HepG2 (cell line): Measurements from ENCODE around the gene TSPYL1.

Experiments
- NFIC ChIP-seq: IDR thresholded peaks from 2 replicates; pipeline ENCODE4 v1.6.1; 2012; ENCODE audit warnings: mild to moderate bottlenecking, low read length, inconsistent platforms
- ZNF138 ChIP-seq: sonication (generic); formaldehyde crosslinking; IDR thresholded peaks from 2 replicates; pipeline ENCODE4 v1.5.0; 2020; ENCODE audit warnings: mild to moderate bottlenecking, low read depth, missing genetic modification reagents
- ZNF207 ChIP-seq: fragments of 450-650 bp; IDR thresholded peaks from 2 replicates; pipeline ENCODE4 v1.6.1; 2016; ENCODE audit warnings: antibody characterized with exemption, borderline replicate concordance
- ZNF790 ChIP-seq: sonication (generic); formaldehyde crosslinking; IDR thresholded peaks from 2 replicates; pipeline ENCODE4 v1.8.0; 2022; ENCODE audit warnings: missing genetic modification reagents, mild to moderate bottlenecking, borderline replicate concordance

GRCh38 chr6:116283191-116283590 is 3.5 kb upstream of the TSPYL1 start:
- TF ChIP-seq ZNF138 (CRISPR knock-in tag): no peak
- TF ChIP-seq ZNF790 (CRISPR knock-in tag): no peak
- TF ChIP-seq NFIC: no peak
- no peak for TF ChIP-seq ZNF207
